IMR-90 (cell line): ENCODE data around the gene SLC22A5. TPM values are rescaled to one million over a fixed set of nuclear protein-coding genes. Genes with fewer than 3 reads are reported as not detected.

Experiments
- CTCF ChIP-seq: conservative IDR thresholded peaks from 2 replicates; pipeline ENCODE4 v1.5.1; 2012; ENCODE audit warnings: mild to moderate bottlenecking, low read depth, low read length, improper control_type of control experiment
- RAD21 ChIP-seq: IDR thresholded peaks from 2 replicates; pipeline ENCODE4 v1.6.1; 2012; ENCODE audit warnings: low read length, improper control_type of control experiment
- polyA plus RNA-seq, 3 experiments: library from polyadenylated mRNA; depleted of rRNA; stranded (reverse); fragments of >200 nt; gene quantifications; 2 replicates each; pipeline ENCODE4 v1.2.3, GENCODE V29; 2012; ENCODE audit warnings: low replicate concordance in 1 of 3
- total RNA-seq: library from RNA; depleted of rRNA; stranded (reverse); fragments of >200 nt; gene quantifications from 2 replicates; pipeline ENCODE4 v1.2.3, GENCODE V29; 2012

The SLC22A5 gene
- total and polyA plus RNA-seq, 2 of the 4 experiments (the other 2 are of a cell fraction) = 6.1 to 7.1 TPM

GRCh38 chr5:132426525-132427138 lies 57.1 kb downstream of the SLC22A5 start (continued):
- peak; percentile 51 for TF ChIP-seq CTCF
- peak; percentile 44 for TF ChIP-seq RAD21
